Body of pancreas (tissue), 4 donors: ENCODE measurements around the gene FIS1.

ENCODE experiments used
- CTCF ChIP-seq, 7 experiments: fragments of 450-650 bp in 4 of 7; fragments of 200-600 bp in 3 of 7; sonication (generic) in 3 of 7; IDR thresholded peaks; one replicate each; pipeline ENCODE4 v1.5.1; 2016 to 2019; ENCODE audit warnings: antibody characterized with exemption in 7 of 7
- POLR2A ChIP-seq, 3 donors: fragments of 450-650 bp; IDR thresholded peaks; one replicate each; pipeline ENCODE4 v1.6.1; 2016; ENCODE audit warnings: antibody characterized with exemption in 3 of 3, mild to moderate bottlenecking in 2 of 3

DNA sequence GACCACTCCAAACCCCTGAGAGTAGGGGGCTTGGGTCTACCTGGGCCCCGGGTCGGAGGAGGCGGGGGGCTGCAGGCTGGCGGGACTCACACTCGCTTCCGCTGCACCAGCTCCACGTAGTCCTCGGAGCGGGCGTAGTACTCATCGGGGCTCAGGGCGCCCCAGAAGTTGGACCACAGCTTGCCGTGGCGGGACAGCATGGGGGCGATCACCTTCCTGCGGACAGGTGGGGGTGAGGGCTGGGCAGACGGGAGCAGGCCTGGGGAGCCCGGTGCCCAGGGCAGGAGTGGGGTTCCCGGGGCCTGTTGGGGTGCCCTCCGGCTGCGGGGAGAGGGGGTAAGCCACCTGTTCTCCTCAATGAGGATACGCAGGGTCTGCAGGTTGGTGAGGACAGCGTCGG lies 33.4 kb downstream of the FIS1 start:
- no peak for TF ChIP-seq CTCF (IDR thresholded peaks at IDR 0.05)
- TF ChIP-seq POLR2A (IDR thresholded peaks at IDR 0.05), result no peak
